Umbilical cord (tissue), 2 donors: ENCODE results near the gene TNRC6C. TPM values are rescaled to one million over a fixed set of nuclear protein-coding genes. Genes with fewer than 3 reads are reported as not detected.

Experiments
- DNase-seq: peaks from one replicate; pipeline ENCODE4 v3.0.0-alpha.2; 2015; ENCODE audit warnings: low spot score
- total RNA-seq: library from RNA; depleted of rRNA; stranded (reverse); fragments of >200 nt; gene quantifications from one replicate; pipeline ENCODE4 v1.2.3, GENCODE V29; 2014; ENCODE audit warnings: low replicate concordance; ENCODE audit not compliant: insufficient read depth

The TNRC6C gene
- total RNA-seq: 8.9 TPM

- peak; percentile 99 for DNase-seq
These were observed at the start of gene TNRC6C for GRCh38 chr17:77957857-77958715. Gene TNRC6C (plus strand): TSS chr17:77958703. CDS start chr17:78004207, 45,504 bp downstream.

GRCh38 chr17:77909236-77909635, 49.3 kb upstream of the TNRC6C start:
- peak; percentile 42 for DNase-seq

- no peak for DNase-seq
These were observed 48.7 kb upstream of the TNRC6C start for GRCh38 chr17:77909816-77910215.

GRCh38 chr17:77914385-77915254, 43.9 kb upstream of the TNRC6C start:
- peak; percentile 86 for DNase-seq

- DNase-seq: no peak
These were observed 42.9 kb upstream of the TNRC6C start for GRCh38 chr17:77915594-77916021.

GRCh38 chr17:77916264-77916663, 42.2 kb upstream of the TNRC6C start:
- no peak for DNase-seq

- peak; percentile 18 for DNase-seq
These were observed 41.6 kb upstream of the TNRC6C start for GRCh38 chr17:77916703-77917481.

- no peak for DNase-seq
These were observed 39.2 kb upstream of the TNRC6C start for GRCh38 chr17:77919276-77919675.

- DNase-seq: no peak
These were observed 35.4 kb upstream of the TNRC6C start for GRCh38 chr17:77923135-77923534.

- DNase-seq: no peak
These were observed 34.6 kb upstream of the TNRC6C start for GRCh38 chr17:77923776-77924513.

- DNase-seq: peak; percentile 27
These were observed 33.7 kb upstream of the TNRC6C start for GRCh38 chr17:77924757-77925336.

GRCh38 chr17:77925831-77926543, 32.5 kb upstream of the TNRC6C start:
- no peak for DNase-seq

- no peak for DNase-seq
These were observed 31.5 kb upstream of the TNRC6C start for GRCh38 chr17:77926981-77927380.

- DNase-seq: no peak
These were observed 30.6 kb upstream of the TNRC6C start for GRCh38 chr17:77927777-77928518.

GRCh38 chr17:77928519-77929179, 29.9 kb upstream of the TNRC6C start:
- DNase-seq: no peak

- no peak for DNase-seq
These were observed 29.3 kb upstream of the TNRC6C start for GRCh38 chr17:77929180-77929564.

- no peak for DNase-seq
These were observed 28.5 kb upstream of the TNRC6C start for GRCh38 chr17:77929871-77930436.
